Loucy (cell line): ENCODE data around the gene JAZF1.

ENCODE experiments used
- EZH2phosphoT487 ChIP-seq: fragments of 200-600 bp; IDR thresholded peaks from 2 replicates; pipeline ENCODE4 v1.6.1; 2018; ENCODE audit warnings: antibody characterized with exemption, mild to moderate bottlenecking, moderate library complexity, borderline replicate concordance
- TF ChIP-seq, protein P1 (sequence below): fragments of 200-600 bp; sonication (generic); conservative IDR thresholded peaks from 2 replicates; pipeline ENCODE4 v1.5.1; 2014; ENCODE audit warnings: mild to moderate bottlenecking, antibody characterized with exemption, low read length

- TF ChIP-seq, protein P1, sequence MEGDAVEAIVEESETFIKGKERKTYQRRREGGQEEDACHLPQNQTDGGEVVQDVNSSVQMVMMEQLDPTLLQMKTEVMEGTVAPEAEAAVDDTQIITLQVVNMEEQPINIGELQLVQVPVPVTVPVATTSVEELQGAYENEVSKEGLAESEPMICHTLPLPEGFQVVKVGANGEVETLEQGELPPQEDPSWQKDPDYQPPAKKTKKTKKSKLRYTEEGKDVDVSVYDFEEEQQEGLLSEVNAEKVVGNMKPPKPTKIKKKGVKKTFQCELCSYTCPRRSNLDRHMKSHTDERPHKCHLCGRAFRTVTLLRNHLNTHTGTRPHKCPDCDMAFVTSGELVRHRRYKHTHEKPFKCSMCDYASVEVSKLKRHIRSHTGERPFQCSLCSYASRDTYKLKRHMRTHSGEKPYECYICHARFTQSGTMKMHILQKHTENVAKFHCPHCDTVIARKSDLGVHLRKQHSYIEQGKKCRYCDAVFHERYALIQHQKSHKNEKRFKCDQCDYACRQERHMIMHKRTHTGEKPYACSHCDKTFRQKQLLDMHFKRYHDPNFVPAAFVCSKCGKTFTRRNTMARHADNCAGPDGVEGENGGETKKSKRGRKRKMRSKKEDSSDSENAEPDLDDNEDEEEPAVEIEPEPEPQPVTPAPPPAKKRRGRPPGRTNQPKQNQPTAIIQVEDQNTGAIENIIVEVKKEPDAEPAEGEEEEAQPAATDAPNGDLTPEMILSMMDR = no peak
- no peak for TF ChIP-seq EZH2phosphoT487
These were observed 336.9 kb downstream of the JAZF1 start for GRCh38 chr7:27843584-27844305.
